K562 (cell line): Measurements from ENCODE around the gene TAF15.

Experiments used
- ATF2 ChIP-seq: sonication (generic); formaldehyde crosslinking; IDR thresholded peaks from 2 replicates; pipeline ENCODE4 v1.8.1; 2022; ENCODE audit warnings: missing genetic modification reagents
- CTCF ChIP-seq, 3 experiments: IDR thresholded peaks in 2 of 3; conservative IDR thresholded peaks in 1 of 3; 2 replicates each; pipeline ENCODE4 v1.5.1; 2011 to 2012; ENCODE audit warnings: low read length in 3 of 3, mild to moderate bottlenecking in 3 of 3, control low read depth in 2 of 3, improper control_type of control experiment in 1 of 3, inconsistent platforms in 1 of 3, low read depth in 1 of 3, mixed read lengths in 1 of 3, moderate library complexity in 1 of 3; ENCODE audit not compliant: insufficient read depth in 2 of 3
- E2F1 ChIP-seq: sonication (generic); formaldehyde crosslinking; IDR thresholded peaks from 2 replicates; pipeline ENCODE4 v1.8.1; 2023; ENCODE audit warnings: mild to moderate bottlenecking, missing genetic modification reagents, moderate library complexity
- FOSL1 ChIP-seq: fragments of 200-800 bp; sonication (Bioruptor generic); conservative IDR thresholded peaks from 2 replicates; pipeline ENCODE4 v1.6.1; 2016; ENCODE audit warnings: missing genetic modification characterization, missing compliant biosample characterization
- SREBF2 ChIP-seq: sonication (generic); formaldehyde crosslinking; IDR thresholded peaks from 2 replicates; pipeline ENCODE4 v1.4.0; 2020; ENCODE audit warnings: mild to moderate bottlenecking, missing genetic modification reagents
- ZNF133 ChIP-seq: fragments of 250-450 bp; sonication (Bioruptor Pico); IDR thresholded peaks from 2 replicates; pipeline ENCODE4 v1.4.0; 2020; ENCODE audit warnings: mild to moderate bottlenecking
- ZNF134 ChIP-seq: fragments of 250-450 bp; sonication (Bioruptor Pico); conservative IDR thresholded peaks from 2 replicates; pipeline ENCODE4 v1.4.0; 2020
- ZNF239 ChIP-seq: fragments of 250-450 bp; sonication (Bioruptor Pico); IDR thresholded peaks from 2 replicates; pipeline ENCODE4 v1.4.0; 2020; ENCODE audit warnings: mild to moderate bottlenecking

GRCh38 chr17:35807371-35808144 lies 1.7 kb upstream of the TAF15 start:
- TF ChIP-seq E2F1 (CRISPR knock-in tag) (no peak), ZNF133 (CRISPR knock-in tag) (no peak), ATF2 (CRISPR knock-in tag) (no peak), ZNF239 (CRISPR knock-in tag) (no peak), SREBF2 (CRISPR knock-in tag) (no peak), FOSL1 (no peak), ZNF134 (CRISPR knock-in tag) (no peak), CTCF (IDR thresholded peaks at IDR 0.05 in 2 of 3, conservative IDR thresholded peaks at IDR 0.05 in 1 of 3; ENCODE audit: insufficient read depth in 2 of 3, low read depth in 1 of 3, low read length in 3 of 3) (no peak)
